ENCODE results near the gene NOVA2. TPM values are rescaled to one million over a fixed set of nuclear protein-coding genes. Genes with fewer than 3 reads are reported as not detected.

NOVA2 gene
- total and polyA plus RNA-seq, 2 donors (not counting 1 experiment from before 2014, with no cell fraction given): not detected

DNA sequence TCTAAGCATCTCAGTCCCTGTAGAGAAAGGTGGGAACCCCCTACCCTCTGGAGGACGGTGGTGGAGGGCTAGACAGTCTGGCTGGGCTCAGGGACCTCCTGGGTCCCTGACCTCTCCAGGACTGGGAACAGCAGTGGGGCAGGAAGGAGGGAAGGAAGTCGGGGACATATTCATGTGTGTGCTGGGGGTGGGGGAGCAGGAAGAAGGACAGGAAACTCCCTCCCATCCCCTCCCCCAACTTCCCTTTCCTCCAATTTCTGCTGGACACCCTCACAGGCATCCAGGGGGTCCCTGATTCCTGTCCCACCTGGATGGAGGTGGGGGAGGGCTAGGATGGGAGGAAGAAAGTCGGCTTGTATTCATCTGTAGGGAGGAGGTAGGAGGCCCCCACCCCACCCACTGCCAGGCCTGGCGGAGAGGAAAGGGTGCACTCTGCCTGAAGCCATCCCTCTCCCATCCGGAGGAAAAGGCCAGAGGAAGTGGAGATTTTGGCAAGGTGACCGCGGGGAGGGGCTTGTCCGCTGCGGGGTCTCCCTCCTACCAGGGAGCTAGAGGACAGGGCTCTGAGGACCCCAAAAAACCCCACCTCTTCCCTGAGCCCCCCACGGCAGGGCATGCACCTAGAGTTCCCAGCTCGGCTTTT, 2.3 kb downstream of the NOVA2 start:
- no peak overlapping the region for H3K27ac Mint-ChIP-seq
- ChIA-PET POLR2A (no interaction called here), CTCF (no interaction called here)
- peaks cover 0 to 33% (median 3%) of the 10 kb centered on the region in 3 donors for H3K9me3 ChIP-seq (ENCODE audit: control extremely low read depth in 1 of 3, control insufficient read depth in 2 of 3, insufficient read depth in 1 of 3, low read length in 2 of 3)
- no peak overlapping the region for H3K4me3 ChIP-seq (ENCODE audit: control extremely low read depth in 1 of 5, extremely low read depth in 1 of 5, insufficient read depth in 1 of 5, low read depth in 2 of 5, low read length in 4 of 5)
- H3K4me3 Mint-ChIP-seq: peak overlapping the region; percentile 66
- peaks cover 18% of the 10 kb centered on the region for H3K4me1 Mint-ChIP-seq
- DNase-seq: peak; percentile 30
- peak overlapping the region; percentile 11 for H3K9ac ChIP-seq (ENCODE audit: low read length)
- peaks cover 0 to 60% (median 37%) of the 10 kb centered on the region in 4 experiments for H3K27me3 ChIP-seq (replicated peaks in 1 of 4; ENCODE audit: control extremely low read depth in 1 of 4, control insufficient read depth in 3 of 4, insufficient read depth in 4 of 4, low read length in 3 of 4)
- ATAC-seq (ENCODE audit: low read depth): no peak
- H3K9me3 Mint-ChIP-seq (ENCODE audit: insufficient read depth): no peaks in the 10 kb centered on the region
- no peaks in the 10 kb centered on the region for H4K20me1 ChIP-seq (ENCODE audit: control insufficient read depth, insufficient read depth, low read length, poor library complexity, severe bottlenecking)
- no peaks in the 10 kb centered on the region for H3K79me2 ChIP-seq (ENCODE audit: control insufficient read depth, insufficient read depth, low read length)
- H3K27me3 Mint-ChIP-seq: peaks cover 68% of the 10 kb centered on the region
- H3K27ac ChIP-seq (ENCODE audit: low read length in 2 of 2): no peak overlapping the region
- intact Hi-C loops (cut with micrococcal nuclease): no loop called here
- peaks cover 26 to 30% of the 10 kb centered on the region in 2 donors for H3K4me1 ChIP-seq (ENCODE audit: control insufficient read depth in 2 of 2, insufficient read depth in 2 of 2, low read length in 2 of 2)
- H3K4me2 ChIP-seq (replicated peaks; ENCODE audit: low read depth, low read length, poor library complexity, severe bottlenecking): peak overlapping the region; percentile 60
- TF ChIP-seq CTCF (IDR thresholded peaks at IDR 0.05) (no peak), EZH2 (IDR thresholded peaks at IDR 0.05; ENCODE audit: borderline replicate concordance, insufficient read depth, low read depth, low read length, poor library complexity, severe bottlenecking) (no peak)
- 6% methylated on average over 6 of the region's 11 CpGs for WGBS (ENCODE audit: insufficient coverage)
- no peak overlapping the region for H2AFZ ChIP-seq (ENCODE audit: insufficient read depth, low read depth, low read length, poor library complexity, severe bottlenecking)
- no peaks in the 10 kb centered on the region for H3K36me3 ChIP-seq (replicated peaks in 1 of 2; ENCODE audit: control extremely low read depth in 1 of 2, control insufficient read depth in 1 of 2, extremely low read depth in 1 of 2, insufficient read depth in 2 of 2, low read length in 1 of 2)

- POLR2A ChIA-PET: interaction anchor here (0.6 kb wide), 1 partner anchor 976 kb away, joined by 5 read pairs; no protein-coding TSS in a partner anchor
- no peak overlapping the region for H3K4me3 Mint-ChIP-seq
- Histone ChIP-seq H3K27ac (ENCODE audit: low read length in 2 of 2) (no peak overlapping the region), H3K79me2 (ENCODE audit: control insufficient read depth, insufficient read depth, low read length) (no peaks in the 10 kb centered on the region), H3K9me3 (ENCODE audit: control extremely low read depth in 1 of 3, control insufficient read depth in 2 of 3, insufficient read depth in 1 of 3, low read length in 2 of 3) (peaks cover 0 to 30% (median 3%) of the 10 kb centered on the region in 3 donors), H3K9ac (ENCODE audit: low read length) (no peak overlapping the region), H3K36me3 (replicated peaks in 1 of 2; ENCODE audit: control extremely low read depth in 1 of 2, control insufficient read depth in 1 of 2, extremely low read depth in 1 of 2, insufficient read depth in 2 of 2, low read length in 1 of 2) (no peaks in the 10 kb centered on the region), H4K20me1 (ENCODE audit: control insufficient read depth, insufficient read depth, low read length, poor library complexity, severe bottlenecking) (no peaks in the 10 kb centered on the region), H3K4me1 (ENCODE audit: control insufficient read depth in 2 of 2, insufficient read depth in 2 of 2, low read length in 2 of 2) (peaks cover 26 to 30% of the 10 kb centered on the region in 2 donors), H3K4me3 (ENCODE audit: control extremely low read depth in 1 of 5, extremely low read depth in 1 of 5, insufficient read depth in 1 of 5, low read depth in 2 of 5, low read length in 4 of 5) (no peak overlapping the region), H3K27me3 (replicated peaks in 1 of 4; ENCODE audit: control extremely low read depth in 1 of 4, control insufficient read depth in 3 of 4, insufficient read depth in 4 of 4, low read length in 3 of 4) (peaks cover 0 to 45% (median 25%) of the 10 kb centered on the region in 4 experiments), H2AFZ (ENCODE audit: insufficient read depth, low read depth, low read length, poor library complexity, severe bottlenecking) (no peak overlapping the region), H3K4me2 (replicated peaks; ENCODE audit: low read depth, low read length, poor library complexity, severe bottlenecking) (no peak overlapping the region)
- CTCF ChIA-PET: no interaction called here
- no peaks in the 10 kb centered on the region for H3K9me3 Mint-ChIP-seq (ENCODE audit: insufficient read depth)
- 63% methylated on average over 3 of the region's 5 CpGs for WGBS (ENCODE audit: insufficient coverage)
- H3K27ac Mint-ChIP-seq: peak overlapping the region; percentile 21
- H3K4me1 Mint-ChIP-seq: peaks cover 18% of the 10 kb centered on the region
- DNase-seq (no peak), ATAC-seq (ENCODE audit: low read depth) (no peak)
- intact Hi-C loops (cut with micrococcal nuclease): no loop called here
- H3K27me3 Mint-ChIP-seq: peaks cover 63% of the 10 kb centered on the region
- TF ChIP-seq EZH2 (IDR thresholded peaks at IDR 0.05; ENCODE audit: borderline replicate concordance, insufficient read depth, low read depth, low read length, poor library complexity, severe bottlenecking): no peak
- TF ChIP-seq CTCF (IDR thresholded peaks at IDR 0.05): no peak
Observed at GRCh38 chr19:45969676-45970075, 4.0 kb downstream of the NOVA2 start.

Measured in B cell (primary cell).